Measurements from ENCODE around the gene SCN1A.

Gene SCN1A

DNA sequence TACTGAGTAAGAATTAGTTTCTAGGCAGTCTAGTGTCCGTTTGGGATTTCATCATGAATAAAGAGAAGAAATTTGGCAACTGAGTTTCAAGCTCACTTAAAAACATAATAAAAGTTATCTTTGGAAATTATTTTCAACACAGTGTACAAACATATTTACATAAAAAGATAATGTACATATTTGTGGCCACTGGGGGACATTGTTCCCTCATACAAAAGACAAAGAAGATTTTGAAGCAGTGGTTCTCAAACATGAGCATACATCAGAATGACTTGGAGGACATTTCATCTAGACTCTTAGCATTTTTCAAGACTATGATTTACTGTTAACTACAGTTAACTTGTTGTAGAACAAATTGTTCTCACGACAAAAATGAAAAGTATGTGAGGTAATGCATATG, 158.6 kb downstream of the SCN1A start:
- DNase-seq, result no peak

DNA sequence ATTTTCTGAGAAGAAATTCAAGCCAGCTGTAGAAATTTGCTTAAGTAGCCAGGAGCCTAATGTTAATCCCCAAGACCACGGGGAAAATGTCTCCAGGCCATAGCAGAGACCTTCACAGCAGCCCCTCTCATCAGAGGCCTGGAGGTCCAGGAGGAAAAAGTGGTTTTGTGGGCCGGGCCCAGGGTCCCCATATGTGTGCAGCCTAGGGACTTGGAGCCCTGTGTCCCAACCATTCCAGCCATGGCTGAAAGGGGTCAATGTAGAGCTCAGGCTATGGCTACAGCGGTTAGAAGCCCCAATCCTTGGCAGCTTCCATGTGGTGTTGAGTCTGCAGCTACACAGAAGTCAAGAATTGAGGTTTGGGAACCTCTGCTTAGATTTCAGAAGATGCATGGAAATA, 160.1 kb downstream of the SCN1A start:
- DNase-seq, result no peak

GRCh38 chr2:165961818-165962217, 166.0 kb downstream of the SCN1A start:
- DNase-seq, result no peak

DNA sequence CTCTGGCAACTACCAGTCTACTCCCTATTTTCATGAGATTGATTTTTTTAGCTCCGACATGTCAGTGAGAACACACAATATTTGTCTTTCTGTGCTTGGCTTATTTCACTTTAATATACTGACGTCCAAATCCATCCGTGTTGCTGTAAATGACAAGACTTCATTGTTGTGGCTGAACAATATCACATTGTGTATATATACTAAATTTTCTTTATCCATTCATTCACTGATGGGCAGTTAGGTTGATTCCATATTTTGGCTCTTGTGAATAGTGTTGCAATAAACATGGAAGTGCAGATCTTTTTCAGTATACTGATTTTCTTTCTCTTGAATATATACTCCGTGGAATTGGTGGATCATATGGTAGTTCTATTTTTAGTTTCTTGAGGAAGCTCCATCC, 168.4 kb downstream of the SCN1A start:
- no peak for DNase-seq

- no peak for DNase-seq
Measured at GRCh38 chr2:165958313-165958960, 169.4 kb downstream of the SCN1A start.

GRCh38 chr2:165957030-165957675, 170.7 kb downstream of the SCN1A start:
- DNase-seq, result no peak

GRCh38 chr2:165953655-165954606, 173.9 kb downstream of the SCN1A start, which contains the start of gene TTC21B:
TSS of gene TTC21B (minus strand) at chr2:165953776. CDS start at chr2:165953705, 71 bp downstream.
- peak; percentile 94 for DNase-seq

DNA sequence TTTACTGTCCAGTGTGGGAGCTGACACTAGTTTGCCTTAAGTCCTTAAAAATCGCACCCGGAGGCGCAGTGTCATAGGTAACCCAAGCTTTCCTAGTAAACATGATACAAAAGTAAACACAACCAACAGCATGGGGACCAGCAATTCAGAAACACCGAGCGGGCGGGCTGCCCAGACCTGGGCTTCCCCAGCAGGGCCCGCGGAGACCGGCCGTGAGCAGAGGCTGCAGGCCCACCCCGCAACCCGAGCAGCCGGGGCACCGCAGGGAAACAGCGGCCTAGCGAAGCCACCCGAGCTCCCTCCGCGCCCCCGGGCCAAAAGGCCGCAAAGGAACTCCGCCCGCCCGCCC, 174.5 kb downstream of the SCN1A start:
- DNase-seq, result no peak

DNA sequence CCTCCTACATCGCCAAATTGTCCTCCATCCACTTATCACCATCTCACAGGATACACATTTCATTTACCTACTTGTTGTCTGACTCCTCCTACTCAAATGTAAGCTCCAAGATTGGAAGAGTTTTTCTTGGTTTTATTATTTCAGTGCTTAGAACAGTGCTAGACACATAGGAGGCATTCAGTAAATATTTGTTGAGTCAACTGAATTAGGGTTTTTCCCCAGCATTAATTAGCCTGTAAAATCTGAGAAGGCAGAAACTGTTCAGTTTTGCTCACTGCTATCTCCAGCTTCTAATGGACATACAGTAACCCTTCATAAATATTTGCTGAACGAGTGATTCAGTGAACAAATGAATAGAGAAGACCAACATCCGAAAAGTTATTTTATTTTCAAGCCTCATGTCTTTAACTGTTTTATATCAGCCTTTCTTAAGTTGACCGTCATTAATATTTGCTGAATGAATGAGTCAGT, 175.0 kb downstream of the SCN1A start:
- DNase-seq, result no peak

DNA sequence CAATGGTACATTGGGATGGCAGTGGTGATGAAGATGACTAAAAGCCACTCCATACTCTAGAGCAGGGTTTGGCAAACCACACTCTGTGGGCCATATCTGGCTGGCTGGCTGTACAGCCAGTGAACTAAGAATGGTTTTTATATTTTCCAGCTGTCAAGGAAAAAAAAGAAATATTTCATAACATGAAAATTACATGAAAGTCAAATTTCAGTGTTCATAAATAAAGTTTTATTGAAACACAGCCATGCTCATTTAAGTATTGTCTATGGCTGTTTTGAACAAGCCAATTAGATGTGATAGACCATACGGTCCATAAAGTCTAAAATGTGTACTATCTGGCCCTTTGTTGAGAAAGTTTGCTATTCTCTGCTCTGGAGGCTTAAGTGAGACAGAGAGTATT, 175.7 kb downstream of the SCN1A start:
- no peak for DNase-seq

DNA sequence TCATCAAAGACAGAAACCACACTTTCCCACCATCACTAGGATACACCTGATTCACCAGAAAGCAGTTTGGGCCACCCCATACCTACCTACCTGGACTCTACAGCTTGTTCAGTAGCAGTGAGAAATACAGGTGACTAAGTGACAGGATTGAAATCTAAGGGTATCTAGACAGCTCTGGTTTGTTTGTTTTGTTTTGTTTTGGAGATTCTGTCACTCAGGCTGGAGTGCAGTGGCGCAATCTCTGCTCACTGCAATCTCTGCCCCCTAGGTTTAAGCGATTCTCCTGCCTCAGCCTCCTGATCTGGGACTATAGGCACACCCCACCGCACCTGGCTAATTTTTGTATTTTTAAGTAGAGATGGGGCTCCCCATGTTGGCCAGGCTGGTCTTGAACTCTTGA, 177.4 kb downstream of the SCN1A start:
- DNase-seq, result no peak

DNA sequence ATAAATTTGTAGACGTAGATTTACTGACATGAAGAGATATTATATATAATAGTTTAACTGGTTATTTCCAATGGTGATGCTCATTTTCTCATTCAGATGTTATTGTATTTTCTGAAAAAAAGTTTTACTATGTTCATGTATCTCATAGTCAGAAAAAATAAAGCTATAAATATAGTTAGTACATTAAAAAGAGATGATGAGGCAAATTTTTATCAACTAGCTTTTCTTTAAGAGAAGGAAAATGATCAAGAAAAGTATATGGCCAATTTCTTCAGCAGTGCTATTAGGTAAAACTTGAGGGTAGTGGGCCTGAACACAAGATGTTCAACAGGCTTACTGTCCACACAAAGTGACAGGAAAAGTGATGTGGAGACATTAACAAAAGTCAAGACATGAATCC, 186.0 kb downstream of the SCN1A start:
- no peak for DNase-seq

DNA sequence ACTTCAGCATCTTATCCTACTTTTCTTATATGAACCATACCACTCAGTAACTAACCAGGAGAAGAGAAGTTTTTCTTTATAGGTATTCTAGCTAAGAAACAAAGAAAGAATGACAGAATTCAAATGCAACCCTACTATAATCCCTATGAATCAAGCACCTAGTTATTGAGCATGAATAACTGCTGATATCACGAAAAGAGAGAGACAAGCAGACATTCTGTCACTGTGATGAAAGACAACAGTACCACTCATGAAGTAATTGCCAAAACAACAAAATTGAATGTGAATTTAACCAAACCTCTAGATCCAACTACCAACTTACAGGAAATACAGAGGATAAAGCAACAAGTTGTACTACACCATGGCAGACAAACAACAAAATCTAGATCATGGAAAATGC, 189.6 kb downstream of the SCN1A start:
- DNase-seq, result no peak

Measured in suppressor macrophage treated with lipopolysaccharide for 4 hours (primary cell).